Measurements from ENCODE around the gene ATF5.

ATF5 gene

GRCh38 chr19:49929611-49930482 is 842 bp downstream of the ATF5 start:
- peak; percentile 97 for DNase-seq (ENCODE audit: low read depth in 1 of 2, low spot score in 1 of 2)

GRCh38 chr19:49930483-49931011 is 1.5 kb downstream of the ATF5 start:
- no peak for DNase-seq (ENCODE audit: low read depth in 1 of 2, low spot score in 1 of 2)
- Histone ChIP-seq H3K27ac (replicated peaks) (peak overlapping the region; percentile 99; the same call in 1 of the 2 replicates), H3K27me3 (ENCODE audit: insufficient read depth, poor library complexity, severe bottlenecking) (no peaks in the 10 kb centered on the region), H3K4me3 (replicated peaks; ENCODE audit: insufficient read depth, low read length) (peak overlapping the region; percentile 36)
- TF ChIP-seq SPI1 (IDR thresholded peaks at IDR 0.05; ENCODE audit: borderline replicate concordance, low read depth) (no peak), REST (IDR thresholded peaks at IDR 0.05; ENCODE audit: insufficient replicate concordance, low read depth) (no peak), POLR2AphosphoS5 (IDR thresholded peaks at IDR 0.05; ENCODE audit: low read depth) (no peak), GABPA (IDR thresholded peaks at IDR 0.05; ENCODE audit: low read depth) (no peak), CTCF (IDR thresholded peaks at IDR 0.05; ENCODE audit: insufficient read depth, low read length) (no peak)

More at GRCh38 chr19:49929611-49930482, 842 bp downstream of the ATF5 start:
- peak overlapping the region; percentile 77 for H3K4me3 ChIP-seq (replicated peaks; ENCODE audit: insufficient read depth, low read length)
- peak overlapping the region; percentile 99 for H3K27ac ChIP-seq (replicated peaks)
- no peaks in the 10 kb centered on the region for H3K27me3 ChIP-seq (ENCODE audit: insufficient read depth, poor library complexity, severe bottlenecking)
- TF ChIP-seq CTCF (IDR thresholded peaks at IDR 0.05; ENCODE audit: insufficient read depth, low read length): no peak
- TF ChIP-seq REST (IDR thresholded peaks at IDR 0.05; ENCODE audit: insufficient replicate concordance, low read depth): peak; percentile 70
- TF ChIP-seq SPI1 (IDR thresholded peaks at IDR 0.05; ENCODE audit: borderline replicate concordance, low read depth): no peak
- TF ChIP-seq GABPA (IDR thresholded peaks at IDR 0.05; ENCODE audit: low read depth): no peak
- peak; percentile 99 for TF ChIP-seq POLR2AphosphoS5 (IDR thresholded peaks at IDR 0.05; ENCODE audit: low read depth)

GRCh38 chr19:49931293-49932040 is 2.5 kb downstream of the ATF5 start:
- DNase-seq (ENCODE audit: low read depth in 1 of 2, low spot score in 1 of 2): no peak
- Histone ChIP-seq H3K27ac (replicated peaks) (no peak overlapping the region), H3K4me3 (replicated peaks; ENCODE audit: insufficient read depth, low read length) (no peak overlapping the region), H3K27me3 (ENCODE audit: insufficient read depth, poor library complexity, severe bottlenecking) (no peaks in the 10 kb centered on the region)
- TF ChIP-seq POLR2AphosphoS5 (IDR thresholded peaks at IDR 0.05; ENCODE audit: low read depth) (peak; percentile 19; the same call in 1 of the 2 replicates), GABPA (IDR thresholded peaks at IDR 0.05; ENCODE audit: low read depth) (no peak), CTCF (IDR thresholded peaks at IDR 0.05; ENCODE audit: insufficient read depth, low read length) (no peak), SPI1 (IDR thresholded peaks at IDR 0.05; ENCODE audit: borderline replicate concordance, low read depth) (no peak), REST (IDR thresholded peaks at IDR 0.05; ENCODE audit: insufficient replicate concordance, low read depth) (no peak)

All from HL-60 (cell line).